Activated naive CD8-positive, alpha-beta T cell (primary cell): ENCODE data around the gene C11orf68.

Experiments used
- H3K27ac Mint-ChIP-seq: one replicate; pipeline ENCODE4 v1.8.0; 2021; ENCODE audit warnings: mixed read lengths
- H3K27me3 Mint-ChIP-seq: one replicate; pipeline ENCODE4 v1.8.0; 2021; ENCODE audit warnings: mixed read lengths
- H3K36me3 Mint-ChIP-seq: one replicate; pipeline ENCODE4 v1.8.0; 2021; ENCODE audit warnings: mixed read lengths
- H3K4me1 Mint-ChIP-seq: one replicate; pipeline ENCODE4 v1.8.0; 2021; ENCODE audit warnings: low read depth, mixed read lengths
- H3K4me3 Mint-ChIP-seq: one replicate; pipeline ENCODE4 v1.8.0; 2021; ENCODE audit warnings: mild to moderate bottlenecking, mixed read lengths
- H3K9me3 Mint-ChIP-seq: one replicate; pipeline ENCODE4 v1.8.0; 2021; ENCODE audit warnings: low read depth, mixed read lengths

The C11orf68 gene

DNA sequence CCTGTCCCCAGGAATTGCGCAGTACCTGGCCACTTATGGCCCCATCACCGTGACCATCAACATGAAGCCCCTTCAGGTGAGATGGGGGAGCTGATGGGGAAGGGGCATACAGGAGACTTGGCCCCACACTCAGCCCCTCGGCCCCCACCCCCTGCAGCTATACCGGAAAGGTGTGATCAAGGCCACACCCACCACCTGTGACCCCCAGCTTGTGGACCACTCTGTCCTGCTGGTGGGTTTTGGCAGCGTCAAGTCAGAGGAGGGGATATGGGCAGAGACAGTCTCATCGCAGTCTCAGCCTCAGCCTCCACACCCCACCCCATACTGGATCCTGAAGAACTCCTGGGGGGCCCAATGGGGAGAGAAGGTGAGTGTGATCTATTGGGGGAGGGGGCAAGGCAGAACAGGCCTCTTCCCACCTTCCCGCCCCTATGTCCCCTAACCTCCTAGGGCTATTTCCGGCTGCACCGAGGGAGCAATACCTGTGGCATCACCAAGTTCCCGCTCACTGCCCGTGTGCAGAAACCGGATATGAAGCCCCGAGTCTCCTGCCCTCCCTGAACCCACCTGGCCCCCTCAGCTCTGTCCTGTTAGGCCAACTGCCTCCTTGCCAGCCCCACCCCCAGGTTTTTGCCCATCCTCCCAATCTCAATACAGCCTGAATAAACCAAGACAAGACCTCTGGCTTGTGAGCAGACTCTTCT, 35.7 kb downstream of the C11orf68 start:
- H3K4me1 Mint-ChIP-seq, result peaks cover 50% of the 10 kb centered on the region
- no peak overlapping the region for H3K27ac Mint-ChIP-seq
- H3K36me3 Mint-ChIP-seq, result no peaks in the 10 kb centered on the region
- H3K9me3 Mint-ChIP-seq, result no peaks in the 10 kb centered on the region
- H3K27me3 Mint-ChIP-seq, result no peaks in the 10 kb centered on the region
- no peak overlapping the region for H3K4me3 Mint-ChIP-seq

DNA sequence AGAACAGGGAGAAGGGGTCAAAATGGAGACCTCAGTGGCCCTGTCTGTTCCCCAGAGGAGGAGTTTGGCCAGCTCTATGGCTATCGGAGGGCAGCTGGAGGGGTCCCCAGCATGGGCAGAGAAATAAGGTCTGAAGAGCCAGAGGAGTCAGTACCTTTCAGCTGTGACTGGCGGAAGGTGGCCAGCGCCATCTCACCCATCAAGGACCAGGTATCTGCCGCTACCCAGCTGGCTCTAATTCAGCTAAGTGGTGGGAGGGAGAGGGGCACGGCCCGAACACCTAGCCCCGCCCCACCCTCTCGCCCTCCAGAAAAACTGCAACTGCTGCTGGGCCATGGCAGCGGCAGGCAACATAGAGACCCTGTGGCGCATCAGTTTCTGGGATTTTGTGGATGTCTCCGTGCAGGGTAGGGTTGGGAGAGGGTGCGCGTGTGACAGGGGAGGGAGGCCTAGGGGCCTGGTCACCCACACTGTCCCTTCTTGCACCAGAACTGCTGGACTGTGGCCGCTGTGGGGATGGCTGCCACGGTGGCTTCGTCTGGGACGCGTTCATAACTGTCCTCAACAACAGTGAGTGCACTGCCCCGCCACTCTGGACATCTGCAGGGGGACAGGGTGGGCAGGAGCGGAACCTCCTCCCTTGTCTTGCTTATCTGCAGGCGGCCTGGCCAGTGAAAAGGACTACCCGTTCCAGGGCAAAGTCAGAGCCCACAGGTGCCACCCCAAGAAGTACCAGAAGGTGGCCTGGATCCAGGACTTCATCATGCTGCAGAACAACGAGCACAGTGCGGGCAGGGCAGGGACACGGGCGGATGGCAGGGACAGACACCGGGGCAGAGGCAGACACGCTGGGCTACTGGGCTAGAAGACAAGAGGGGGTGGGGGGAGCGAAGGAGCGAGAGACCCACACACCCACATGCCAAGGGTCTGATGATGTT, 36.5 kb downstream of the C11orf68 start:
- Mint-ChIP-seq H3K27me3 (no peaks in the 10 kb centered on the region), H3K4me3 (no peak overlapping the region), H3K9me3 (no peaks in the 10 kb centered on the region), H3K4me1 (peaks cover 55% of the 10 kb centered on the region), H3K36me3 (no peaks in the 10 kb centered on the region), H3K27ac (peak overlapping the region; percentile 3)

DNA sequence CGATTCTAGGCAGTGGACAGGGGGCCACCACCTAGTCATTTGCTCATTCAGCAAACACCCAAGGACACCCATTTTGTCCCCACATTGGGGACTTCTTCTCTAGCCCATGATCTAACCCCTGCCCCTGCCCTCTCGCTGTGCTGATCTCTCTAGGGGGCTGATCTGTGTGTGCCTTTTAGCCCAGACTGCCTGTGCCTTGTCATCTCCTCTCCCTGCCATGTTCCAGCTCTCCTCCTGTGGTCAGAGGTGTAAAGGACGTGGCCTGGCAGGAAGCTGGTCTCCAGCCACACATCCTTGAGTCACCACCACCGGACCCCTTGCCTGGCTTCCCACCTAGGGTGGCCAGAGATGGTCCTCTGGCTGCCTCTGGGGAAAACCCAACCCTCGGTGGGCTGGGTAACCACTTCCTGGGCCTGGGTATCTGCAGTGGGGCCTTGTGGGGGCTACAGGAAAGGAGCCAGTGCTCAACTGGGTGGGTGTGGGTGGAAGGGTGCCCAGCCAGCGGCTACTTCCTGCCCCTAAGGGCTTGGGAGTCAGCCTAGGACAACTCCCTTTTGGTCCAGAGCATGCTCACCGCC, 37.9 kb downstream of the C11orf68 start:
- Mint-ChIP-seq H3K4me1 (peaks cover 60% of the 10 kb centered on the region), H3K27me3 (no peaks in the 10 kb centered on the region), H3K4me3 (peak overlapping the region; percentile 82)

DNA sequence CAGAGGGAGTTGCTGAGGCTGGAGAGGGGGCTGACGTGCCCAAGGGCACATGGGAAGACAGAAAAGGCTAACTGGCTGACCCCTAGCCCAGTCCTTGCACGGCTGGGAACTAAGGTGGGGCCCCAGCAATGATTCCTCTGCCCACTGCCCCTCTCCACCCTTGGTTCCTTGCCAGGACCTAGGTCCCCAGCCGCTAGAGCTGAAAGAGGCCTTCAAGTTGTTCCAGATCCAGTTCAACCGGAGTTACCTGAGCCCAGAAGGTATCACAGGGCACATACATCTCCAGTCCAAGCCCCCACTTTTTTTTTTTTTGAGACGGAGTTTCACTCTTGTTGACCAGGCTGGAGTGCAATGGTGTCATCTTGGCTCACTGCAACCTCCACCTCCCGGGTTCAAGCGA, 38.8 kb downstream of the C11orf68 start:
- Mint-ChIP-seq H3K9me3 (no peaks in the 10 kb centered on the region), H3K4me3 (peak overlapping the region; percentile 82), H3K36me3 (no peaks in the 10 kb centered on the region), H3K27ac (peak overlapping the region; percentile 91), H3K4me1 (peaks cover 58% of the 10 kb centered on the region), H3K27me3 (no peaks in the 10 kb centered on the region)

More for the DNA sequence above, 37.9 kb downstream of the C11orf68 start:
- H3K27ac Mint-ChIP-seq, result peak overlapping the region; percentile 91
- no peaks in the 10 kb centered on the region for H3K9me3 Mint-ChIP-seq
- H3K36me3 Mint-ChIP-seq, result no peaks in the 10 kb centered on the region

DNA sequence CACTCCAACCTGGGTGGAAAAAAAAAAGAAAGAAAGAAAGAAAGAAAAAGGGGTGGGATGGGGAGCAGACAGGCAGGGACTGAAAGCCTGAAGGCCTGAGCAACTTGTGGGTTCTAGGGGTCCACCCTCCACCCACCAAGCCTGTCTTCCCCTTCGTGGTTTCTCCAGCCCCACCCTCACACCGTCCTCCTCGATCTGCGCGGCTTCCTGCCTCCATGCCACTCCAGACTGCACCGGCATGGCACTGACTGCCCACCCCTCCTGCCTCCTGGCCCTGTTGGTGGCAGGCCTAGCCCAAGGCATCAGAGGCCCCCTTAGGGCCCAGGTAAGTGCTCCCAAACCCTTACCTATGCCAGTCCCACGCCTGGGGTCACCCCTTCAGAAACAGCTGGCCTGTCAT, 39.2 kb downstream of the C11orf68 start, which contains the start of gene CTSW:
CTSW (plus strand) TSS at position 221 of the 400 bp plus-strand sequence; CDS start at position 239, 18 bp downstream.
- Mint-ChIP-seq H3K9me3 (no peaks in the 10 kb centered on the region), H3K4me3 (peak within 1 kb of the TSS; percentile 82), H3K27ac (peak within 1 kb of the TSS; percentile 91), H3K36me3 (no peaks in the 10 kb centered on the region), H3K4me1 (peaks cover 56% of the 10 kb centered on the region), H3K27me3 (no peaks in the 10 kb centered on the region)

DNA sequence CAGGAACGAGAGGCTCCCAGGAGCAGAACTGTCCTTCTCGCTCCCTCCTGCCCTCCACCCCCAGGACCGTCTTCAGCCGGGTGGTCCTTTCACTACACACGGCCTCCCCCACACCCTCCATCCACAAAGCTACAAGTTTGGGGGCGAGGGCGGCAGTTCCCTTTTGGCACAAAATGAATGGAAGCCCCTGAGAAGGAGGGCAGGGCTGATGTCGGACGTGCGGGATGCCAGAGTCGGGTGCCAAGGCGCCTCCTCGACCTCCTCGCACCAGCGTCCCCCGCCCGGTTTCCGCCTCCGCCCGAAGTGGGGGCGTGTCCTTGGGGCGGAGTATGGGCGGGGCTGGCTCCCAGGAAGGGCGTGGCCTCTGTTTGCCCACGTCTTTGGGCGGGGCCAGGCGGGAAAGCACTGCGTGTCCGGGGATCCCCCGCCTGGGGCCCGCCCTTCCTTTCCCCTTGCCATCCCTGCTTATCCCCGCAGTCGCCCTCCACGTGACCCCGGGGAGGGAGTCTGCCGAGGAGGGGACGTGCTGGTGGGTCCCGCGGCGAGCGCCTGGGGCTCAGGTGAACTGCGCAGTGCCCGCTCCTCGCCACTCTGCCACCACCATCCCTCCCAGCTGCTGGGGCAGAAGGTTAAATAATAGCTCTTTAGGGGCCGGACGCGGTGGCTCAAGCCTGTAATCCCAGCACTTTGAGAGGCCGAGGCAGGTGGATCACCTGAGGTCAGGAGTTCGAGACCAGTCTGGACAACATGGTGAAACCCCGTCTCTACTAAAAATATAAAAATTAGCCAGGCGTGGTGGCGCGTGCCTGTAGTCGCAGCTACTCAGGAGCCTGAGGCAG, 45.3 kb downstream of the C11orf68 start:
- peaks cover 46% of the 10 kb centered on the region for H3K4me1 Mint-ChIP-seq
- H3K9me3 Mint-ChIP-seq, result no peaks in the 10 kb centered on the region
- no peaks in the 10 kb centered on the region for H3K27me3 Mint-ChIP-seq
- H3K27ac Mint-ChIP-seq, result peak overlapping the region; percentile 77
- no peaks in the 10 kb centered on the region for H3K36me3 Mint-ChIP-seq
- peak overlapping the region; percentile 90 for H3K4me3 Mint-ChIP-seq

DNA sequence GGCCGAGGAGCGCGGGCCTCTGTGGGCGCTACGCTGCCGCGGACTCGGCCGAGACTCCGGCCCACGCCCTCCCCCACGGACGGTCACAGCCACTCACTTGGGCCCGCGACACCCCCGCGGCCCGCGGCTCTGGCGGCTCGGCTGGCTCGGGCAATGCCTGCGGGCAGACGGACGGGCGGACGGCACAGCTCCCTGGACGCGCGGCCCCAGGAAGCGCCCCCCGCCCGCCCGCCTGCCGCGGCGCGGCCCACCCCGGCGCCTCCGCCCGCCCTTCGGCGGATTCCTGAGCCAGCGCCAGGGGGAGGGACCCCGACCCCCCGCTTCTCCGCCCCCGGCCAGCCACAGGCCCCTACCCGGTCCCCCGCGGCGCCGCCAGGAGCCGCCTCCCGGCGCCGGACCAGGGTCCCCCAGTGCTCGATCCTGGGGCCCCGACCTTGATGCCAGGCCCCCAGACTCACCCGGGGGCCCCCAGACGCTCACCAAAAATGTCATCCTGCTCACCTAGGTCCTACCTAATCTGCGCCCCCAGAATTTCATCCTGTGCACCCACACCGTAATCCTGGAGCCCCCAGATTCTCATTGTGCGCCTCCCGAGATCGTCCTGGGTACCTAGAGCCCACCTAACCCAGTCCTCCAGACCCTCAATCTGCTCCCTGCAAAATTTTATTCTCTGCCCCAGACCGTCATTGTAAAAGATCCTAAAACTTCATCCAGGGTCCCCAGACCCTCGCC, 46.1 kb downstream of the C11orf68 start, which contains the start of gene EFEMP2:
EFEMP2 (minus strand) TSS at position 215 of the 732 bp plus-strand sequence. CDS start 446 bp downstream, outside the sequence.
- Mint-ChIP-seq H3K27ac (peak within 1 kb of the TSS; percentile 77), H3K4me3 (peak within 1 kb of the TSS; percentile 90), H3K4me1 (peaks cover 40% of the 10 kb centered on the region), H3K9me3 (no peaks in the 10 kb centered on the region), H3K36me3 (no peaks in the 10 kb centered on the region), H3K27me3 (no peaks in the 10 kb centered on the region)

DNA sequence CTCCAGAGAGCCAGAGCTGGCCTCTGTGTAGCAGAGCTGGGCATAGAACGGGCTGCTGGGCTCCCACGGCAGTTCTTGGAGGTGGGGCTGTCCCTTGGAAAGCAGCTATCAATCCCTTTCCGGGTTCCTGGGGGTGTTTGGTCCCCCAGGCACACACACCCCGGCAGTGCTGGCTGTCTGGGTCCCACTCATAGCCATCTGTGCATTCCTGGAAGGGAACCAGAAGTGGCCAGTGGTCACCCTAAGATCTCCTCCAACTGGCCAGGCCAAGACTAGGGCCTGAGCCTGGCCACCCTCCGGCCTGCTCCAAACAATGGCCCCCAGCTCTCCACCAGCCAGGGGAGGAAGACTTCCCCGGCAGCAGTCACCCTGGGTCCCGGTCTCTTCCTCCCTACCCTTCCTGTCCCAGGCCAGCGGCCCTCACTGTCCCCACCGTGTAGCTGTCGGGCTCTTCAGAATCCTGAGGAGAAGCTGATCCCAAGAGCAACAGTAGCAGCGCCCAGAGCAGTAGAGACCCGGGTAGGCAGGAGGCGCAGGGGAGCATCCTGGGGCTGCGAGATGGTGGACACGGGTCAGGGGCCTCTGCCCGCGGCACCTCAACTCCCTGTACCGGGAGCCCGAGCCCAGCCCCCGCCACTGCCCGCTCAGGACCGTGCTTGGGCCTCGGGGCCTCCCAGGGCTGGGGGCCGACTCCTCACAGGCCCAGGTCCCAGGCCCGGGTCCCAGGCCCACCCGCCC, 46.9 kb downstream of the C11orf68 start:
- Mint-ChIP-seq H3K36me3 (no peaks in the 10 kb centered on the region), H3K27ac (peak overlapping the region; percentile 46), H3K27me3 (no peaks in the 10 kb centered on the region), H3K4me3 (peak overlapping the region; percentile 35), H3K4me1 (peaks cover 41% of the 10 kb centered on the region), H3K9me3 (no peaks in the 10 kb centered on the region)

DNA sequence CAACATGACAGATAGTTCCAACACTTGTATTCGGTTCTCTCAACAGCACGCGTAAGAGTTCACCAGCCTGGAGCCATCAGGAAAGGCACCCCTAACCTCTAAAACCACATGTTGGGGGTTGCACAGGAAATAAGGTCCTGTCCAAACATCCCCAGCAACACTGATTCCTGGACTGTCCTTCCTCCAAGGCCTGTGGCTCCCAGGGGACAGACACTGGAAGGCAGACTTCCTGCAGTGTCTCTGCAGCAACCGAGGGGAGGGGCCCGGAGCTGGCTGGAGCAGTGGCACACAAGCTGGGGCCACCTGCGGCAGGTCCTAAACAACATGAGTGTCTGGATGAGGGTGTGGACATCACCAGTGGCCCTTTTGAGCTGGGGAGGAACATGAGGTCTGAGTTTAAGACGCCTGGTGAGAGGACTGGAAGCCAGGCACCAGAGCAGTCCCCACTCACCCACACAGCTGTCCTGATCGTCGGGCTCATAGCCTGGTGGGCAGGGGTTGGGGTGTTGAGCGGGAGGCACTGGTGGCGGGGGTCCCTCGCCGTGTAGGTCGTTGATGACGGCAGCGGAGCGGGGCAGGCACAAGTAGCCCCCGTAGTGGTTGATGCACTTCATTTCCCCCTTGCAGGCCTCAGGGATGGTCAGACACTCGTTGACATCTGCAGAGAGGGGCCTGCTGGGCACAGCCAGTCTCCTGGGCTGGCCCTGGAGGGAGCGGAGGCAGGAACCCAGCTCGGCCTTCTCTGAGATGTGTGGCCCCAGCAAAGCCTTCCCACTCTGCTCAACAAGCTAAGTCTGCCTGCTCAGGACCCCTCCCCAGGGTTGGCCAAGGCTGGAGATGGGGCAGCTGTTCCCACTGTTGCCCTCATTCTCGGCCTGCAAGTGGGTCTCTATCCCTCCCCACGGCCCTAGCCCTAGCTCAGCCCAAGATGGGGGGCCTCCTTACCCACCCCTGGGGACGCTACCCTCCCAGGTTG, 47.9 kb downstream of the C11orf68 start:
- no peak overlapping the region for H3K27ac Mint-ChIP-seq
- H3K4me3 Mint-ChIP-seq, result peak overlapping the region; percentile 35
- no peaks in the 10 kb centered on the region for H3K27me3 Mint-ChIP-seq
- no peaks in the 10 kb centered on the region for H3K9me3 Mint-ChIP-seq
- H3K36me3 Mint-ChIP-seq, result no peaks in the 10 kb centered on the region
- peaks cover 31% of the 10 kb centered on the region for H3K4me1 Mint-ChIP-seq

DNA sequence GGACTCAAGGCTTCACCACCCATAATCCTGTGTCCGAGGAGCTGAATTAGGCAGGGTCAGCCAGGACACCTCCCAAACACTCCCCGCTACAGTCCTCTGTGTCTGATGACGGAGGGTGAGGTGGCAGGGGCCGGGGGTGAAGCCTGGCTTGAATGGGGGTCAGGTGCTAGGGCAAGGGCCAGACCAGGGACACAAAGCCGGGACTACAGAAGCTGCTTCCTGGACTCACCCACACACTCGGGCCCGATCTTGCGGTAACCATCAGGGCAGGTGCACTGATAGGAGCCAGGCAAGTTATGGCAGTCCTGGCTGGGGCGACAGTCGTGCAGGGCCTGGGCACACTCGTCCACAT, 48.6 kb downstream of the C11orf68 start:
- H3K36me3 Mint-ChIP-seq, result no peaks in the 10 kb centered on the region
- H3K9me3 Mint-ChIP-seq, result no peaks in the 10 kb centered on the region
- H3K27ac Mint-ChIP-seq, result no peak overlapping the region
- peaks cover 31% of the 10 kb centered on the region for H3K4me1 Mint-ChIP-seq
- H3K4me3 Mint-ChIP-seq, result peak overlapping the region; percentile 35
- H3K27me3 Mint-ChIP-seq, result no peaks in the 10 kb centered on the region

DNA sequence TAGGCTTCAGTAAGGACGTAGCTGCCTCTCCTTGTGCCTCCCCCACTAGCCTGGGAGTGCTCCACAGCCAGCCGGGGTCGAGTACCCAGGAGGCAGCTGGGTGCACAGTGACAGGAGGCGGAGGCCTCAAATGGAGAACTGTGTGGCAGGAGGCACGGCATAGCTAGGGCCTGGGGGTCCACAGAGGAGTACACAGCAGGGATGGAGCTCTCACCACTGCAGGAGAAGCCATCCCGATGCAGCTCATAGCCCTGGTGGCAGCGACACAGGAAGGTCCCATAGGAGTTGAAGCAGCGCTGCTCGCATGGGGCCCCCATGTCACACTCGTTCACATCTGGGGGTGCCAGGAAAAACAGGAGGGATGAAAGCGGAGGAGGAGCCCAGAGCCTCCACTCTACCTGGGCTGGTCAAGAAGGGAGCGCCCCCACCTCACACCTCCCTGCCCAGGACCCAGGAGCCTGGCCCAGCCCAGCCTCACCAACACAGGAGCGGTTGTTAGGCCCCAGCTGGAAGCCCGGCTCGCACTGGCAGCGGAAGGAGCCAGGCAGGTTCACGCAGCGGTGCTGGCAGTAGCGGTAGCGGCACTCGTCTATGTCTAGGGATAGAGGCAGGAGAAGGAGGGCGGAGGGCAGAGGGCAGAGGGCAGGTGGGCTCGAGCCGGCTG, 49.1 kb downstream of the C11orf68 start:
- Mint-ChIP-seq H3K36me3 (no peaks in the 10 kb centered on the region), H3K4me1 (peaks cover 31% of the 10 kb centered on the region), H3K27ac (no peak overlapping the region), H3K4me3 (no peak overlapping the region), H3K9me3 (no peaks in the 10 kb centered on the region), H3K27me3 (no peaks in the 10 kb centered on the region)

DNA sequence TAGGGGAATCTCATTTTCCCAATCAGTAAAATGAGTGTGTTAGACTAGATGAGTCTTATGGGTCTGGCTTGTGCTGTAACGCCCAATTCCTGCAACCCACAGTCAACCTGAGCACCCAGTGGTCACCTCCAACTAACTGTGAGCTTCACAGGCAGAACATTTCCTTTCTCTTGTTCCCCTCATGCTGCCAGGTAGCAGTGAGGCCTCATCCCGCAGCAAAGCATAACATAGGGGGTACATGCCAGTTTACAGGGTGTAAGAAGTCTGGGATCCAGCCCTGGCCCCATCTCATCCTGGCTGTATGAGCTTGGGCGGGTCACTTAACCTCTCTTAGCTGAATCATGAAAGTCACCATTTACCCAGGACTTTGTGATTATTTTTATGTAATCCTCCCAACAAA, 50.0 kb downstream of the C11orf68 start:
- H3K27ac Mint-ChIP-seq, result no peak overlapping the region
- H3K36me3 Mint-ChIP-seq, result no peaks in the 10 kb centered on the region
- no peaks in the 10 kb centered on the region for H3K9me3 Mint-ChIP-seq
- peaks cover 30% of the 10 kb centered on the region for H3K4me1 Mint-ChIP-seq
- H3K27me3 Mint-ChIP-seq, result no peaks in the 10 kb centered on the region
- no peak overlapping the region for H3K4me3 Mint-ChIP-seq
